IMR-90 (cell line): ENCODE measurements around the gene TMEM52.

Experiments
- BHLHE40 ChIP-seq: fragments of 150-350 bp; IDR thresholded peaks from 2 replicates; pipeline ENCODE4 v1.6.1; 2016; ENCODE audit warnings: mild to moderate bottlenecking, low read depth, low read length
- CEBPB ChIP-seq: IDR thresholded peaks from 2 replicates; pipeline ENCODE4 v1.6.1; 2012; ENCODE audit warnings: low read depth, low read length, improper control_type of control experiment
- FOS ChIP-seq: fragments of 150-350 bp; IDR thresholded peaks from 2 replicates; pipeline ENCODE4 v1.6.1; 2016; ENCODE audit warnings: low read depth, low read length
- MAFK ChIP-seq: IDR thresholded peaks from 2 replicates; pipeline ENCODE4 v1.6.1; 2012; ENCODE audit warnings: low read depth, low read length, improper control_type of control experiment
- MAZ ChIP-seq: IDR thresholded peaks from 2 replicates; pipeline ENCODE4 v1.6.1; 2012; ENCODE audit warnings: low read depth, mild to moderate bottlenecking, low read length, improper control_type of control experiment, moderate library complexity, borderline replicate concordance
- MXI1 ChIP-seq: IDR thresholded peaks from 2 replicates; pipeline ENCODE4 v1.6.1; 2012; ENCODE audit warnings: low read depth, mild to moderate bottlenecking, low read length, moderate library complexity, borderline replicate concordance
- POLR2A ChIP-seq: IDR thresholded peaks from 2 replicates; pipeline ENCODE4 v1.6.1; 2012; ENCODE audit warnings: mild to moderate bottlenecking, low read depth, low read length
- RAD21 ChIP-seq: IDR thresholded peaks from 2 replicates; pipeline ENCODE4 v1.6.1; 2012; ENCODE audit warnings: low read length, improper control_type of control experiment
- RFX5 ChIP-seq: IDR thresholded peaks from 2 replicates; pipeline ENCODE4 v1.8.0; 2012; ENCODE audit warnings: low read depth, mild to moderate bottlenecking, low read length, moderate library complexity
- SMC3 ChIP-seq: fragments of 150-350 bp; IDR thresholded peaks from 2 replicates; pipeline ENCODE4 v1.6.1; 2016; ENCODE audit warnings: low read depth, mild to moderate bottlenecking, antibody characterized with exemption, low read length, moderate library complexity
- TF ChIP-seq, protein P1 (sequence below): conservative IDR thresholded peaks from 2 replicates; pipeline ENCODE4 v1.5.1; 2012; ENCODE audit warnings: mild to moderate bottlenecking, low read depth, low read length, improper control_type of control experiment
- TF ChIP-seq, protein P2 (sequence below): fragments of 150-350 bp; IDR thresholded peaks from 2 replicates; pipeline ENCODE4 v1.6.1; 2017; ENCODE audit warnings: mild to moderate bottlenecking, antibody characterized with exemption, low read length, low read depth

DNA sequence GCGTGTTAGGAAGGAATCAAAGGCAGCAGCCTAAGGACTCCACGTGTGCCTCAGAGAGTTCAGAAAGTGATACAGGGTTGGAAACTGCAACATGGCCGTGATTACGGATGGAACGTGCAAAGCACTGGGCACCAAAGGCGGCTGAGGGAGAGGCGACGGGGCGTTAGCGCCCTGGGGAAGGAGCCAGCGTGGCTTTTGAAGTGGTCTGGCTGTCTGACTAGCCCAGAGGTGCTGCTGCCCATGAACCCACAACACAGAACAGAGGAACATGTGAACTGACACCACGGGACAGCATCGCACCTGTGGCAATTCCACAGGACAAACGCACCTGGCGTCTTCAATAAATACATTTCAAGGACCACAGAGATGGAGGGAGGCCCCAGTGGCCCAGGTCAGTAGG, 18.0 kb upstream of the TMEM52 start:
- TF ChIP-seq, protein P1, sequence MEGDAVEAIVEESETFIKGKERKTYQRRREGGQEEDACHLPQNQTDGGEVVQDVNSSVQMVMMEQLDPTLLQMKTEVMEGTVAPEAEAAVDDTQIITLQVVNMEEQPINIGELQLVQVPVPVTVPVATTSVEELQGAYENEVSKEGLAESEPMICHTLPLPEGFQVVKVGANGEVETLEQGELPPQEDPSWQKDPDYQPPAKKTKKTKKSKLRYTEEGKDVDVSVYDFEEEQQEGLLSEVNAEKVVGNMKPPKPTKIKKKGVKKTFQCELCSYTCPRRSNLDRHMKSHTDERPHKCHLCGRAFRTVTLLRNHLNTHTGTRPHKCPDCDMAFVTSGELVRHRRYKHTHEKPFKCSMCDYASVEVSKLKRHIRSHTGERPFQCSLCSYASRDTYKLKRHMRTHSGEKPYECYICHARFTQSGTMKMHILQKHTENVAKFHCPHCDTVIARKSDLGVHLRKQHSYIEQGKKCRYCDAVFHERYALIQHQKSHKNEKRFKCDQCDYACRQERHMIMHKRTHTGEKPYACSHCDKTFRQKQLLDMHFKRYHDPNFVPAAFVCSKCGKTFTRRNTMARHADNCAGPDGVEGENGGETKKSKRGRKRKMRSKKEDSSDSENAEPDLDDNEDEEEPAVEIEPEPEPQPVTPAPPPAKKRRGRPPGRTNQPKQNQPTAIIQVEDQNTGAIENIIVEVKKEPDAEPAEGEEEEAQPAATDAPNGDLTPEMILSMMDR = no peak
- TF ChIP-seq MAZ = no peak
- no peak for TF ChIP-seq SMC3
- TF ChIP-seq, protein P2, sequence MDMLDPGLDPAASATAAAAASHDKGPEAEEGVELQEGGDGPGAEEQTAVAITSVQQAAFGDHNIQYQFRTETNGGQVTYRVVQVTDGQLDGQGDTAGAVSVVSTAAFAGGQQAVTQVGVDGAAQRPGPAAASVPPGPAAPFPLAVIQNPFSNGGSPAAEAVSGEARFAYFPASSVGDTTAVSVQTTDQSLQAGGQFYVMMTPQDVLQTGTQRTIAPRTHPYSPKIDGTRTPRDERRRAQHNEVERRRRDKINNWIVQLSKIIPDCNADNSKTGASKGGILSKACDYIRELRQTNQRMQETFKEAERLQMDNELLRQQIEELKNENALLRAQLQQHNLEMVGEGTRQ = no peak
- TF ChIP-seq MAFK = no peak
- no peak for TF ChIP-seq CEBPB
- no peak for TF ChIP-seq POLR2A
- TF ChIP-seq RFX5 = no peak
- TF ChIP-seq FOS = no peak
- TF ChIP-seq BHLHE40 = no peak
- no peak for TF ChIP-seq MXI1
- TF ChIP-seq RAD21 = no peak
